ENCODE measurements around the gene EPO. TPM values are rescaled to one million over a fixed set of nuclear protein-coding genes. Genes with fewer than 3 reads are reported as not detected.

Gene EPO
- total and polyA plus RNA-seq, 2 donors (not counting 1 experiment from before 2014, with no cell fraction given), result 0.10 TPM; not detected in 1

DNA sequence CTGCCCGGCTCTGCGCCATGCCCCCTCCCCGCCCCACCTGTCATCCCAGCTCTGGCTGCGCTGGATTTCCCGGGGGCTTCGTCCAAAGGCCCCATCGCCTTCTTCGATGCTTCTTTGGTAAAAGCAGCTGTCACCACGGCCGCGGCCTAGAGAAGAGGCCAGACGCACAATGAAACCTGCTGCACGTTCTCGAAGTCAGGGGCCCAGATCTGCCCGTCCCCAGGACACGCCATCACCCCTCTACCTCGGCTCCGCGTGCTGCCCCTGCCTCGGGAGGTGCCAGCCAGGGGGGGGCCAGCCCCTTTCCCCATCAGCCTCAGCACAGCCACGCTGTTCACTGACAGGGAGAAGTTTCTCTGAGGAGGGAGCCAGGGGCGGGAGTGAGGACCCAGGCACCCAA, 33.0 kb upstream of the EPO start:
- Mint-ChIP-seq H3K4me1 (peaks cover 27% of the 10 kb centered on the region), H3K27ac (no peak overlapping the region), H3K4me3 (no peak overlapping the region), H3K27me3 (no peaks in the 10 kb centered on the region), H3K9me3 (ENCODE audit: insufficient read depth) (no peaks in the 10 kb centered on the region)
- CTCF ChIA-PET, result interaction anchor here (6.3 kb wide), 1 partner anchor 11 kb away, joined by 53 read pairs; no protein-coding TSS in a partner anchor
- TF ChIP-seq, protein P1, sequence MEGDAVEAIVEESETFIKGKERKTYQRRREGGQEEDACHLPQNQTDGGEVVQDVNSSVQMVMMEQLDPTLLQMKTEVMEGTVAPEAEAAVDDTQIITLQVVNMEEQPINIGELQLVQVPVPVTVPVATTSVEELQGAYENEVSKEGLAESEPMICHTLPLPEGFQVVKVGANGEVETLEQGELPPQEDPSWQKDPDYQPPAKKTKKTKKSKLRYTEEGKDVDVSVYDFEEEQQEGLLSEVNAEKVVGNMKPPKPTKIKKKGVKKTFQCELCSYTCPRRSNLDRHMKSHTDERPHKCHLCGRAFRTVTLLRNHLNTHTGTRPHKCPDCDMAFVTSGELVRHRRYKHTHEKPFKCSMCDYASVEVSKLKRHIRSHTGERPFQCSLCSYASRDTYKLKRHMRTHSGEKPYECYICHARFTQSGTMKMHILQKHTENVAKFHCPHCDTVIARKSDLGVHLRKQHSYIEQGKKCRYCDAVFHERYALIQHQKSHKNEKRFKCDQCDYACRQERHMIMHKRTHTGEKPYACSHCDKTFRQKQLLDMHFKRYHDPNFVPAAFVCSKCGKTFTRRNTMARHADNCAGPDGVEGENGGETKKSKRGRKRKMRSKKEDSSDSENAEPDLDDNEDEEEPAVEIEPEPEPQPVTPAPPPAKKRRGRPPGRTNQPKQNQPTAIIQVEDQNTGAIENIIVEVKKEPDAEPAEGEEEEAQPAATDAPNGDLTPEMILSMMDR (IDR thresholded peaks at IDR 0.05), result no peak
- no peak for TF ChIP-seq EZH2 (IDR thresholded peaks at IDR 0.05; ENCODE audit: borderline replicate concordance, insufficient read depth, low read depth, low read length, poor library complexity, severe bottlenecking)
- Histone ChIP-seq H3K9me3 (ENCODE audit: control extremely low read depth in 1 of 3, control insufficient read depth in 2 of 3, insufficient read depth in 1 of 3, low read length in 2 of 3) (no peaks in the 10 kb centered on the region), H3K9ac (ENCODE audit: low read length) (no peak overlapping the region), H3K27me3 (replicated peaks in 1 of 4; ENCODE audit: control extremely low read depth in 1 of 4, control insufficient read depth in 3 of 4, insufficient read depth in 4 of 4, low read length in 3 of 4) (no peaks in the 10 kb centered on the region), H2AFZ (ENCODE audit: insufficient read depth, low read depth, low read length, poor library complexity, severe bottlenecking) (no peak overlapping the region), H3K4me2 (replicated peaks; ENCODE audit: low read depth, low read length, poor library complexity, severe bottlenecking) (no peak overlapping the region), H3K4me1 (ENCODE audit: control insufficient read depth in 2 of 2, insufficient read depth in 2 of 2, low read length in 2 of 2) (peaks cover 25 to 26% of the 10 kb centered on the region in 2 donors), H3K36me3 (replicated peaks in 1 of 2; ENCODE audit: control extremely low read depth in 1 of 2, control insufficient read depth in 1 of 2, extremely low read depth in 1 of 2, insufficient read depth in 2 of 2, low read length in 1 of 2) (peaks cover 0 to 77% of the 10 kb centered on the region in 2 experiments), H4K20me1 (ENCODE audit: control insufficient read depth, insufficient read depth, low read length, poor library complexity, severe bottlenecking) (peaks cover 94% of the 10 kb centered on the region), H3K27ac (ENCODE audit: low read length in 2 of 2) (no peak overlapping the region), H3K4me3 (ENCODE audit: control extremely low read depth in 1 of 5, extremely low read depth in 1 of 5, insufficient read depth in 1 of 5, low read depth in 2 of 5, low read length in 4 of 5) (no peak overlapping the region), H3K79me2 (ENCODE audit: control insufficient read depth, insufficient read depth, low read length) (peaks cover 57% of the 10 kb centered on the region)
- WGBS (ENCODE audit: insufficient coverage), result 93% methylated on average over 19 of the region's 22 CpGs
- POLR2A ChIA-PET, result interaction anchor here (0.6 kb wide), 1 partner anchor 227 kb away, joined by 5 read pairs; no protein-coding TSS in a partner anchor
- ATAC-seq (ENCODE audit: low read depth) (no peak), DNase-seq (no peak)
- intact Hi-C loops (cut with micrococcal nuclease), result no loop called here

DNA sequence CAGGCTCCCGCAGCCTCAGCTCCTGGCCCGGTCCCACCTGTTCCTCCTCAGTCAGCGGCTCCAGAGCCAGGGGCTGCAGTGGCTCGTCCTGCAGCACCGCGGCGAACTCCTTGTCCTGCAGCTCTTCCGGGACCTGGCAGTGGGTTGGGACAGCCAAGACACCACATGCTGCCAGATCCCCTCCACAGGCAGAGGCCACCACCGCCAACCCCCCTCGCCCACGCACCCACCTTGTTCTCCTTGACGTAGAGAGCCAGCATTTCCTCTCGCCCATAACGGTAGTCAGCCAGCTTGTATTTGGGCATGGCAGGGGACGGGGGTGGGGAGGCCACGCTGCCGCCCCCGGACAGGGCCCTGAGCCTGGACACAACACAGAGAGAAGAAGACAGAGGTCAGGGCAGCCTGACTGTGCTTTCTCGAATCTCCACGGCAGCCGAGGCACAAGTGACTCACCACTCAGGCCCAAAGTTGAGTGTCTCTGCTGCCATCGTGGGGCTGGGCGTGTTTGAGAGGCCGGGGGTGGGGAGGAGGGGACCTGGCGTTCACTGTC, 32.4 kb upstream of the EPO start:
- WGBS (ENCODE audit: insufficient coverage), result 91% methylated on average over 21 of the region's 25 CpGs
- H3K4me3 Mint-ChIP-seq, result no peak overlapping the region
- no peak for ATAC-seq (ENCODE audit: low read depth)
- no peak overlapping the region for H3K4me3 ChIP-seq (ENCODE audit: control extremely low read depth in 1 of 5, extremely low read depth in 1 of 5, insufficient read depth in 1 of 5, low read depth in 2 of 5, low read length in 4 of 5)
- H4K20me1 ChIP-seq (ENCODE audit: control insufficient read depth, insufficient read depth, low read length, poor library complexity, severe bottlenecking), result peaks cover 96% of the 10 kb centered on the region
- no peaks in the 10 kb centered on the region for H3K9me3 ChIP-seq (ENCODE audit: control extremely low read depth in 1 of 3, control insufficient read depth in 2 of 3, insufficient read depth in 1 of 3, low read length in 2 of 3)
- H3K9ac ChIP-seq (ENCODE audit: low read length), result no peak overlapping the region
- peaks cover 0 to 71% of the 10 kb centered on the region in 2 experiments for H3K36me3 ChIP-seq (replicated peaks in 1 of 2; ENCODE audit: control extremely low read depth in 1 of 2, control insufficient read depth in 1 of 2, extremely low read depth in 1 of 2, insufficient read depth in 2 of 2, low read length in 1 of 2)
- DNase-seq, result no peak
- H3K9me3 Mint-ChIP-seq (ENCODE audit: insufficient read depth), result no peaks in the 10 kb centered on the region
- H3K27ac ChIP-seq (ENCODE audit: low read length in 2 of 2), result no peak overlapping the region
- peaks cover 63% of the 10 kb centered on the region for H3K79me2 ChIP-seq (ENCODE audit: control insufficient read depth, insufficient read depth, low read length)
- H3K27me3 Mint-ChIP-seq, result no peaks in the 10 kb centered on the region
- intact Hi-C loops (cut with micrococcal nuclease), result no loop called here
- H3K27me3 ChIP-seq (replicated peaks in 1 of 4; ENCODE audit: control extremely low read depth in 1 of 4, control insufficient read depth in 3 of 4, insufficient read depth in 4 of 4, low read length in 3 of 4), result no peaks in the 10 kb centered on the region
- peaks cover 33% of the 10 kb centered on the region for H3K4me1 Mint-ChIP-seq
- TF ChIP-seq, protein P1 (IDR thresholded peaks at IDR 0.05), result no peak
- no peak for TF ChIP-seq EZH2 (IDR thresholded peaks at IDR 0.05; ENCODE audit: borderline replicate concordance, insufficient read depth, low read depth, low read length, poor library complexity, severe bottlenecking)
- CTCF ChIA-PET, result interaction anchor here (1.3 to 9.8 kb wide), 3 partner anchors 12 to 84 kb away, joined by 3 to 85 read pairs (median 53); partner anchors contain the start of gene POP7
- H2AFZ ChIP-seq (ENCODE audit: insufficient read depth, low read depth, low read length, poor library complexity, severe bottlenecking), result no peak overlapping the region
- H3K27ac Mint-ChIP-seq, result no peak overlapping the region
- H3K4me2 ChIP-seq (replicated peaks; ENCODE audit: low read depth, low read length, poor library complexity, severe bottlenecking), result no peak overlapping the region
- POLR2A ChIA-PET, result interaction anchor here (0.6 kb wide), 1 partner anchor 227 kb away, joined by 5 read pairs; no protein-coding TSS in a partner anchor
- peaks cover 30 to 32% of the 10 kb centered on the region in 2 donors for H3K4me1 ChIP-seq (ENCODE audit: control insufficient read depth in 2 of 2, insufficient read depth in 2 of 2, low read length in 2 of 2)
